ENCODE measurements around the gene ITPR3.

- TF ChIP-seq CTCF (IDR thresholded peaks at IDR 0.05; ENCODE audit: extremely low read depth in 1 of 2, insufficient read depth in 1 of 2, low read depth in 1 of 2, low read length in 2 of 2) (no peak), EZH2 (IDR thresholded peaks at IDR 0.05; ENCODE audit: borderline replicate concordance, low read depth, low read length, severe bottlenecking) (no peak)
Measured at GRCh38 chr6:33694401-33694931, 73.3 kb downstream of the ITPR3 start.

Measured in endothelial cell of umbilical vein (primary cell).